GM10248 (cell line): ENCODE data around the gene CCDC38.

Source experiments
- CTCF ChIA-PET: fragments of 300-600 bp; sonication (Branson Sonifier 250); formaldehyde crosslinking; extraction: SDS; loops from one replicate; lab custom pipeline; 2021; ENCODE audit warnings: antibody characterized with exemption; lab: Yijun Ruan, JAX
- POLR2A ChIA-PET: fragments of 350-650 bp; sonication (Branson Sonifier 250); formaldehyde crosslinking; extraction: SDS; loops from one replicate; lab custom pipeline; 2020; ENCODE audit warnings: antibody characterized with exemption; lab: Yijun Ruan, JAX
- DNase-seq: peaks from one replicate; pipeline ENCODE4 v3.0.0; 2012; ENCODE audit errors: extremely low spot score
- CTCF ChIP-seq: IDR thresholded peaks from 2 replicates; pipeline ENCODE4 v1.5.1; 2012; ENCODE audit warnings: mild to moderate bottlenecking, low read depth; ENCODE audit errors: extremely low read depth, missing control alignments, control extremely low read depth

CCDC38 gene

GRCh38 chr12:95870897-95871296, 71.5 kb downstream of the CCDC38 start:
- POLR2A ChIA-PET, result no interaction called here
- no peak for DNase-seq
- no peak for TF ChIP-seq CTCF
- CTCF ChIA-PET, result no interaction called here

- CTCF ChIA-PET, result interaction anchor here (1.6 kb wide), 1 partner anchor 21 kb away, joined by 3 read pairs; no protein-coding TSS in a partner anchor
- TF ChIP-seq CTCF, result no peak
- DNase-seq, result no peak
- POLR2A ChIA-PET, result no interaction called here
Measured at GRCh38 chr12:95863337-95863736, 79.1 kb downstream of the CCDC38 start.

- CTCF ChIA-PET, result no interaction called here
- POLR2A ChIA-PET, result no interaction called here
- DNase-seq, result no peak
- TF ChIP-seq CTCF, result no peak
Measured at GRCh38 chr12:95862038-95862437, 80.4 kb downstream of the CCDC38 start.

- POLR2A ChIA-PET, result no interaction called here
- no peak for DNase-seq
- CTCF ChIA-PET, result interaction anchor here (1.0 kb wide), 1 partner anchor 139 kb away, joined by 3 read pairs; no protein-coding TSS in a partner anchor
- no peak for TF ChIP-seq CTCF
Measured at GRCh38 chr12:95859947-95860850, 82.2 kb downstream of the CCDC38 start.

- TF ChIP-seq CTCF, result no peak
- POLR2A ChIA-PET, result no interaction called here
- no peak for DNase-seq
- CTCF ChIA-PET, result interaction anchor here (1.0 kb wide), 1 partner anchor 140 kb away, joined by 3 read pairs; no protein-coding TSS in a partner anchor
Measured at GRCh38 chr12:95859344-95859816, 83.0 kb downstream of the CCDC38 start.

GRCh38 chr12:95858451-95859343, 83.7 kb downstream of the CCDC38 start, which contains the start of gene SNRPF:
SNRPF (plus strand) TSS chr12:95858952; CDS start chr12:95859074, 122 bp downstream.
- POLR2A ChIA-PET, result no interaction called here
- CTCF ChIA-PET, result no interaction called here
- DNase-seq, result peak; percentile 100
- peak; percentile 2 for TF ChIP-seq CTCF
